ENCODE data around the gene TBC1D16. TPM values are rescaled to one million over a fixed set of nuclear protein-coding genes. Genes with fewer than 3 reads are reported as not detected.

TBC1D16 gene
- total RNA-seq, 3 donors from 2014 or later (not counting 1 experiment from before 2014, with no cell fraction given) = 0.49 to 1.00 (median 0.65) TPM

- 95% methylated on average over 15 of the region's 15 CpGs for WGBS (ENCODE audit: insufficient coverage)
- H3K36me3 ChIP-seq (ENCODE audit: control insufficient read depth, insufficient read depth, low read length) = no peaks in the 10 kb centered on the region
- no peaks in the 10 kb centered on the region for H3K27me3 Mint-ChIP-seq (ENCODE audit: low read depth in 2 of 2)
- no peak for TF ChIP-seq CTCF (IDR thresholded peaks at IDR 0.05)
- intact Hi-C loops (cut with micrococcal nuclease) = no loop called here
- H3K4me1 ChIP-seq (ENCODE audit: control insufficient read depth, insufficient read depth, low read length) = peaks cover 17% of the 10 kb centered on the region
- no peaks in the 10 kb centered on the region for H3K9me3 ChIP-seq (ENCODE audit: control insufficient read depth, insufficient read depth, low read length)
- peaks cover 8 to 14% of the 10 kb centered on the region in 2 donors for H3K4me1 Mint-ChIP-seq
- H3K4me3 ChIP-seq (ENCODE audit: low read length) = no peak overlapping the region
- H3K27me3 ChIP-seq (ENCODE audit: control insufficient read depth, insufficient read depth, low read length) = no peaks in the 10 kb centered on the region
- H3K27ac ChIP-seq (ENCODE audit: low read length) = no peak overlapping the region
- no peaks in the 10 kb centered on the region for H3K36me3 Mint-ChIP-seq
- DNase-seq = no peak
- H3K27ac Mint-ChIP-seq = no peak overlapping the region
- H3K4me3 Mint-ChIP-seq = no peak overlapping the region
- no peak for ATAC-seq
- H3K9me3 Mint-ChIP-seq = no peaks in the 10 kb centered on the region
Observed at GRCh38 chr17:80003969-80004368, 31.7 kb downstream of the TBC1D16 start.

DNA sequence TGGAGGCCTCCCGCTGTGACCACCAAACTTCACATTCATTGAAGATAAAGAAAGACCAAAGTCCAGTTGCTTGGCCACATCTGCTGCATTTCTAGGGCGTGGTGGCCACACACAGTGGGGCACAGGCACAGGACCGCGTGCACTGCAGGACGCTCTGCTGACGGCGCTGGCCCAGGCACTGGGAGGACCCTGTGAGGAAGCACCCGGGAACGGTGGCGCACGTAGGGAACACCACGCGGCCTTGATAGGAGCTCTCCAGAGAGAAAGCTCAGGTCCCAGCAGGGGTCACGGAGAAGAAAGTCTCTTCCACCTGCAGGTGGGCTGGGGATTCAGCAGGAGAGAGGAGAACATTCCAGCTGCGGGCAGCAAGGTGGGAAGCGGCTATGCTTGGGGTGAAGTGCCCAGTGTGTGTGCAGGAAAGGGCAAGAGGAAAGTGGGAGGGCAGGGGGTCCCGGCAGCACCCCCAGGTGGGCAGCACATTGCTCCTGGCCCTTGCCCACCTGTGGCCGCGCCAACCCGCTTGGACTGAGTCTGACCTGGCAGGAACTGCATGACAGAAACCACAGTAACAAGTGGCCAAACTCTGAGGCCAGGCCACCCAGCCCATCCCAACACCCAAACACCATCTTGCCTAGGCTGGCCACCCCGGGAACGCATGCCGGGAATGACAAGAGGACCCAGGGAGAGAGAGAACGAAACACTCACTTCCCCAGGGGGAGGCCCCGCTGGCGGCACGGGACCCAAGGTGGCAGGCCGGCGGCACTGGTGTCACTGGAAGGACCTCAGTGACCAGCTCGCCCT, 32.8 kb downstream of the TBC1D16 start:
- Histone ChIP-seq H3K36me3 (ENCODE audit: control insufficient read depth, insufficient read depth, low read length) (no peaks in the 10 kb centered on the region), H3K9me3 (ENCODE audit: control insufficient read depth, insufficient read depth, low read length) (no peaks in the 10 kb centered on the region), H3K4me3 (ENCODE audit: low read length) (no peak overlapping the region), H3K27ac (ENCODE audit: low read length) (no peak overlapping the region), H3K27me3 (ENCODE audit: control insufficient read depth, insufficient read depth, low read length) (no peaks in the 10 kb centered on the region), H3K4me1 (ENCODE audit: control insufficient read depth, insufficient read depth, low read length) (peaks cover 16% of the 10 kb centered on the region)
- Mint-ChIP-seq H3K36me3 (no peaks in the 10 kb centered on the region), H3K4me3 (no peak overlapping the region), H3K27me3 (ENCODE audit: low read depth in 2 of 2) (no peaks in the 10 kb centered on the region), H3K27ac (no peak overlapping the region), H3K9me3 (no peaks in the 10 kb centered on the region), H3K4me1 (peaks cover 8 to 12% of the 10 kb centered on the region in 2 donors)
- TF ChIP-seq CTCF (IDR thresholded peaks at IDR 0.05) = no peak
- WGBS (ENCODE audit: insufficient coverage) = 93% methylated on average over 30 of the region's 30 CpGs
- ATAC-seq (no peak), DNase-seq (no peak)
- intact Hi-C loops (cut with micrococcal nuclease) = no loop called here

DNA sequence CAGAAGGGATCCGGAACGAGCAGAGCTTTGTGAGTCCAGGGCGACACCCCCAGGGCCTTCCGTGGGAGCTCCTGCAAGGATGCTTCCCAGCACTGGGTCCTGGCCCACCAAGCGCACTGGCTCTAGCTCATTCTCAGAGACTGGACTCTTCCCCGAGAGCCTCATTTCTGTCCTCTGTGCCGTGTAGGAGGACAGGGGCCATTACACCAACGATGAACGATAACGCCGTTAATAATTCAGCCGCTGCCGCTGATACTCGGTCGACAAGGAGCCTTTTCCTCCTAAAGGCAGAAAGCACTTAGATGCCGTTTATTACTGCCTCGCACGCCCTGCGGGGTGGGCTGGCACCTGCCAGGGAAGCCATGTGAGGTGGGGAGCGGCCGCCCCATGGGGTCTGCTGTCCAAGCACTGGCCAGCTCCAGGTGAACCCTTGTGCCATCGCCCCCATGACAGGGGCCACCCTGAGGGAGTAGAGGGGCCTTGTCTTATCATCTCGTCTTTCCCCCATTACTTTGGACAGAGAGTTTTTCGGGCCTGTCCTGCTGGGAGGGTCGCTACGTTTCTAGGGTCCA, 33.5 kb downstream of the TBC1D16 start:
- no peak for TF ChIP-seq CTCF (IDR thresholded peaks at IDR 0.05)
- Mint-ChIP-seq H3K4me1 (peaks cover 15 to 19% of the 10 kb centered on the region in 2 donors), H3K27ac (no peak overlapping the region), H3K9me3 (no peaks in the 10 kb centered on the region), H3K4me3 (no peak overlapping the region), H3K36me3 (no peaks in the 10 kb centered on the region), H3K27me3 (ENCODE audit: low read depth in 2 of 2) (no peaks in the 10 kb centered on the region)
- no peak overlapping the region for H3K4me3 ChIP-seq (ENCODE audit: low read length)
- H3K4me1 ChIP-seq (ENCODE audit: control insufficient read depth, insufficient read depth, low read length) = peaks cover 24% of the 10 kb centered on the region
- H3K36me3 ChIP-seq (ENCODE audit: control insufficient read depth, insufficient read depth, low read length) = no peaks in the 10 kb centered on the region
- DNase-seq (no peak), ATAC-seq (no peak)
- no peaks in the 10 kb centered on the region for H3K27me3 ChIP-seq (ENCODE audit: control insufficient read depth, insufficient read depth, low read length)
- H3K9me3 ChIP-seq (ENCODE audit: control insufficient read depth, insufficient read depth, low read length) = no peaks in the 10 kb centered on the region
- intact Hi-C loops (cut with micrococcal nuclease) = no loop called here
- WGBS (ENCODE audit: insufficient coverage) = 95% methylated on average over 26 of the region's 26 CpGs
- H3K27ac ChIP-seq (ENCODE audit: low read length) = no peak overlapping the region
